GM23338 (cell line): ENCODE measurements around the gene KAZN. TPM values are rescaled to one million over a fixed set of nuclear protein-coding genes. Genes with fewer than 3 reads are reported as not detected.

Experiments
- ATAC-seq: fragments of 200-7000 bp; cut with Tn5 transposase; 3 replicates; pipeline ENCODE4 v1.9.1; 2020
- DNase-seq: peaks from one replicate; pipeline ENCODE4 v3.0.0-alpha.2; 2015; ENCODE audit warnings: low spot score
- H2AFZ ChIP-seq: fragments of 200-600 bp; sonication (generic); 2 replicates; pipeline ENCODE4 v1.8.0; 2016; ENCODE audit warnings: antibody characterized with exemption, mild to moderate bottlenecking, moderate library complexity
- H3F3A ChIP-seq: fragments of 200-600 bp; sonication (generic); replicated peaks from 2 replicates; pipeline ENCODE4 v1.8.0; 2017; ENCODE audit warnings: antibody characterized with exemption, mixed run types, low read depth
- H3K27ac ChIP-seq: fragments of 200-600 bp; sonication (generic); 2 replicates; pipeline ENCODE4 v1.6.1; 2016; ENCODE audit warnings: low read depth
- H3K27me3 ChIP-seq: fragments of 200-600 bp; sonication (generic); 2 replicates; pipeline ENCODE4 v1.8.0; 2016; ENCODE audit warnings: mild to moderate bottlenecking, mixed run types, moderate library complexity; ENCODE audit not compliant: insufficient read depth
- H3K36me3 ChIP-seq: fragments of 200-600 bp; sonication (generic); 2 replicates; pipeline ENCODE4 v1.8.0; 2016; ENCODE audit warnings: mild to moderate bottlenecking; ENCODE audit not compliant: insufficient read depth
- H3K4me1 ChIP-seq: fragments of 200-600 bp; sonication (generic); 2 replicates; pipeline ENCODE4 v1.8.0; 2016; ENCODE audit warnings: mild to moderate bottlenecking, moderate library complexity; ENCODE audit not compliant: insufficient read depth
- H3K4me2 ChIP-seq: fragments of 200-600 bp; sonication (generic); 2 replicates; pipeline ENCODE4 v1.7.1; 2017; ENCODE audit warnings: mixed run types
- H3K4me3 ChIP-seq: fragments of 200-600 bp; sonication (generic); 2 replicates; pipeline ENCODE4 v1.6.1; 2016; ENCODE audit warnings: mixed run types
- H3K79me2 ChIP-seq: fragments of 200-600 bp; sonication (generic); replicated peaks from 2 replicates; pipeline ENCODE4 v1.8.0; 2017; ENCODE audit warnings: mild to moderate bottlenecking; ENCODE audit not compliant: insufficient read depth
- H3K9me2 ChIP-seq: fragments of 200-600 bp; sonication (generic); 2 replicates; pipeline ENCODE4 v1.8.0; 2017; ENCODE audit not compliant: insufficient read depth
- H4K20me1 ChIP-seq: fragments of 200-600 bp; sonication (generic); replicated peaks from 2 replicates; pipeline ENCODE4 v1.8.0; 2017; ENCODE audit warnings: mild to moderate bottlenecking; ENCODE audit not compliant: insufficient read depth
- H3K27ac Mint-ChIP-seq: 2 replicates; pipeline ENCODE4 v1.8.0; 2020; ENCODE audit warnings: inconsistent platforms, mild to moderate bottlenecking, moderate library complexity, mixed read lengths
- H3K27me3 Mint-ChIP-seq: 3 replicates; pipeline ENCODE4 v1.8.0; 2022; ENCODE audit warnings: low read depth, mild to moderate bottlenecking, moderate library complexity, mixed read lengths, inconsistent platforms; ENCODE audit not compliant: insufficient read depth, poor library complexity
- H3K36me3 Mint-ChIP-seq: 3 replicates; pipeline ENCODE4 v1.8.0; 2021; ENCODE audit warnings: low read depth, mild to moderate bottlenecking, inconsistent platforms, moderate library complexity, mixed read lengths
- H3K4me1 Mint-ChIP-seq: 3 replicates; pipeline ENCODE4 v1.8.0; 2020; ENCODE audit warnings: mild to moderate bottlenecking, inconsistent platforms, mixed read lengths
- H3K4me3 Mint-ChIP-seq: 3 replicates; pipeline ENCODE4 v1.8.0; 2021; ENCODE audit warnings: moderate library complexity, mild to moderate bottlenecking, inconsistent platforms, mixed read lengths
- H3K9me3 Mint-ChIP-seq: 3 replicates; pipeline ENCODE4 v1.8.0; 2020; ENCODE audit warnings: moderate library complexity, mild to moderate bottlenecking, inconsistent platforms, mixed read lengths
- CREB1 ChIP-seq: fragments of 250-450 bp; sonication (Bioruptor Pico); IDR thresholded peaks from 2 replicates; pipeline ENCODE4 v1.5.0; 2020; ENCODE audit warnings: low read depth, mild to moderate bottlenecking, moderate library complexity
- EZH2phosphoT487 ChIP-seq: fragments of 200-600 bp; sonication (generic); IDR thresholded peaks from one replicate; pipeline ENCODE4 v1.8.1; 2018; ENCODE audit warnings: antibody characterized with exemption; ENCODE audit not compliant: unreplicated experiment
- POLR2AphosphoS5 ChIP-seq: IDR thresholded peaks from 2 replicates; pipeline ENCODE4 v1.6.1; 2016; ENCODE audit warnings: antibody characterized with exemption, low read depth
- ZNF114 ChIP-seq: fragments of 250-450 bp; sonication (Bioruptor Pico); IDR thresholded peaks from 2 replicates; pipeline ENCODE4 v1.5.0; 2020; ENCODE audit warnings: mild to moderate bottlenecking, moderate library complexity
- ZNF331 ChIP-seq: fragments of 250-450 bp; sonication (Bioruptor Pico); IDR thresholded peaks from 2 replicates; pipeline ENCODE4 v1.5.0; 2020; ENCODE audit warnings: low read depth, mild to moderate bottlenecking, moderate library complexity
- polyA plus RNA-seq: library from polyadenylated mRNA; unstranded; fragments of >200 nt; fragmentation: Nextera tagmentation; extraction: Ambion mirVana; gene quantifications from 2 replicates; pipeline ENCODE4 v1.2.1, GENCODE V29; 2016
- total RNA-seq: library from RNA; depleted of rRNA; stranded (reverse); fragments of >200 nt; shearing (Covaris generic); gene quantifications from 2 replicates; pipeline ENCODE4 v1.2.3, GENCODE V29; 2014
- TF ChIP-seq, protein P1 (sequence below): IDR thresholded peaks from 2 replicates; pipeline ENCODE4 v1.6.1; 2016; ENCODE audit warnings: antibody characterized with exemption
- TF ChIP-seq, protein P2 (sequence below), 2 experiments: fragments of 200-600 bp in 1 of 2; sonication (generic) in 1 of 2; conservative IDR thresholded peaks; 2 replicates each; pipeline versions ENCODE4 v1.5.1 to v1.6.1; 2016 to 2017; ENCODE audit warnings: antibody characterized with exemption in 2 of 2, low read depth in 2 of 2, mild to moderate bottlenecking in 2 of 2, moderate library complexity in 1 of 2
- TF ChIP-seq, protein P3 (sequence below): IDR thresholded peaks from one replicate; pipeline ENCODE4 v1.6.1; 2018; ENCODE audit warnings: antibody characterized with exemption; ENCODE audit not compliant: unreplicated experiment
- TF ChIP-seq, protein P4 (sequence below): fragments of 250-450 bp; sonication (Bioruptor Pico); IDR thresholded peaks from 2 replicates; pipeline ENCODE4 v1.5.0; 2020; ENCODE audit warnings: mild to moderate bottlenecking, moderate library complexity

KAZN gene
- total and polyA plus RNA-seq, 2 experiments from 2014 or later, result 9.9 to 15.0 TPM

DNA sequence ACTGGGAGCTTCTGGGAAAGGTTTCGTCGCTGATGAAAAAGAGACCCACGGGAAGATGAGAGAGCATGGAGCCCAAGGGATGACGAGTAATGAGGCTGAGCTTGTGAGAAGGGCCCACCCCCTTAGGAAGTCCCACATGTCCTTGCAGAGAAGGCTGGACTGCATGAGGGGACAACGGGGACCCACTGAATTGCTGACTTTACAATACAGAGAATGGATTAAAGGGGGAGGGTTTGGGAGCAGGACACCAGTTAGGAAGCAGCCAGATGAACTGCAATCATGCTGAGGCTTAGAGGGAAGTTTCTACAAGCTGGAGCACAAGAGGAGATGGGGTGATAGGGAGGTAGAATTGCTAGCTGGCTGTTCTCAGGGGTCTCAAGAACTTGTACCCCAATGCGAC lies 549.5 kb downstream of the KAZN start (continued):
- no peak for TF ChIP-seq ZNF331
- TF ChIP-seq, protein P1, sequence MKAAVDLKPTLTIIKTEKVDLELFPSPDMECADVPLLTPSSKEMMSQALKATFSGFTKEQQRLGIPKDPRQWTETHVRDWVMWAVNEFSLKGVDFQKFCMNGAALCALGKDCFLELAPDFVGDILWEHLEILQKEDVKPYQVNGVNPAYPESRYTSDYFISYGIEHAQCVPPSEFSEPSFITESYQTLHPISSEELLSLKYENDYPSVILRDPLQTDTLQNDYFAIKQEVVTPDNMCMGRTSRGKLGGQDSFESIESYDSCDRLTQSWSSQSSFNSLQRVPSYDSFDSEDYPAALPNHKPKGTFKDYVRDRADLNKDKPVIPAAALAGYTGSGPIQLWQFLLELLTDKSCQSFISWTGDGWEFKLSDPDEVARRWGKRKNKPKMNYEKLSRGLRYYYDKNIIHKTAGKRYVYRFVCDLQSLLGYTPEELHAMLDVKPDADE, result no peak

DNA sequence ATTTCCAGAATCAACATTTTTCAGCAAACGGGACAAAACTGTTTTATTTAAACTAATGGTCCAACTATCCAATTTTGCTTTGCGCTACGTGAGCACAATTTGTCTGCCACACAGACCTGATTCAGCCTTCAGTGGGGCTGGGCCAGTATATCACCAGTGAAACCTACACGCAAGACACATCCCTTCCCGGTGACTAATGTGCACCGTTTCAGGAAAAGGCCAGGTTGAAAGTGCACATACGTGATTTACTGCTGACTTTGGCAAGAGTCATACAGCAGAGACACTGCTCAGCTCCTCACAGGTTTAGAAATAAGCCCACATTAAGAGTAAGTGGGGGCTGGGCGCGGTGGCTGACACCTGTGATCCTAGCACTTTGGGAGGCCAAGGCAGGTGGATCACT lies 550.0 kb downstream of the KAZN start:
- peaks cover 12% of the 10 kb centered on the region for H3K27me3 Mint-ChIP-seq

More for the DNA sequence above, 550.0 kb downstream of the KAZN start:
- no peaks in the 10 kb centered on the region for H3F3A ChIP-seq
- no peaks in the 10 kb centered on the region for H3K36me3 ChIP-seq
- H3K9me2 ChIP-seq, result no peaks in the 10 kb centered on the region
- Mint-ChIP-seq H3K27ac (no peak overlapping the region), H3K4me1 (peaks cover 7% of the 10 kb centered on the region; the same call in 1 of the 3 replicates), H3K36me3 (no peaks in the 10 kb centered on the region), H3K9me3 (no peaks in the 10 kb centered on the region), H3K4me3 (no peak overlapping the region)
- peaks cover 5% of the 10 kb centered on the region; the same call in 1 of the 2 replicates for H3K4me1 ChIP-seq
- no peak overlapping the region for H2AFZ ChIP-seq
- no peak overlapping the region for H3K27ac ChIP-seq
- no peaks in the 10 kb centered on the region for H3K79me2 ChIP-seq
- ATAC-seq (no peak), DNase-seq (no peak)
- H4K20me1 ChIP-seq, result no peaks in the 10 kb centered on the region
- no peak overlapping the region for H3K4me3 ChIP-seq
- peaks cover 24% of the 10 kb centered on the region for H3K27me3 ChIP-seq
- TF ChIP-seq ZNF114 (no peak), EZH2phosphoT487 (no peak), CREB1 (CRISPR knock-in tag) (no peak), POLR2AphosphoS5 (no peak)
- TF ChIP-seq, protein P1, result no peak
- TF ChIP-seq, protein P2, sequence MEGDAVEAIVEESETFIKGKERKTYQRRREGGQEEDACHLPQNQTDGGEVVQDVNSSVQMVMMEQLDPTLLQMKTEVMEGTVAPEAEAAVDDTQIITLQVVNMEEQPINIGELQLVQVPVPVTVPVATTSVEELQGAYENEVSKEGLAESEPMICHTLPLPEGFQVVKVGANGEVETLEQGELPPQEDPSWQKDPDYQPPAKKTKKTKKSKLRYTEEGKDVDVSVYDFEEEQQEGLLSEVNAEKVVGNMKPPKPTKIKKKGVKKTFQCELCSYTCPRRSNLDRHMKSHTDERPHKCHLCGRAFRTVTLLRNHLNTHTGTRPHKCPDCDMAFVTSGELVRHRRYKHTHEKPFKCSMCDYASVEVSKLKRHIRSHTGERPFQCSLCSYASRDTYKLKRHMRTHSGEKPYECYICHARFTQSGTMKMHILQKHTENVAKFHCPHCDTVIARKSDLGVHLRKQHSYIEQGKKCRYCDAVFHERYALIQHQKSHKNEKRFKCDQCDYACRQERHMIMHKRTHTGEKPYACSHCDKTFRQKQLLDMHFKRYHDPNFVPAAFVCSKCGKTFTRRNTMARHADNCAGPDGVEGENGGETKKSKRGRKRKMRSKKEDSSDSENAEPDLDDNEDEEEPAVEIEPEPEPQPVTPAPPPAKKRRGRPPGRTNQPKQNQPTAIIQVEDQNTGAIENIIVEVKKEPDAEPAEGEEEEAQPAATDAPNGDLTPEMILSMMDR (conservative IDR thresholded peaks at IDR 0.05; ENCODE audit: low read depth in 2 of 2), result no peak
- TF ChIP-seq, protein P3, sequence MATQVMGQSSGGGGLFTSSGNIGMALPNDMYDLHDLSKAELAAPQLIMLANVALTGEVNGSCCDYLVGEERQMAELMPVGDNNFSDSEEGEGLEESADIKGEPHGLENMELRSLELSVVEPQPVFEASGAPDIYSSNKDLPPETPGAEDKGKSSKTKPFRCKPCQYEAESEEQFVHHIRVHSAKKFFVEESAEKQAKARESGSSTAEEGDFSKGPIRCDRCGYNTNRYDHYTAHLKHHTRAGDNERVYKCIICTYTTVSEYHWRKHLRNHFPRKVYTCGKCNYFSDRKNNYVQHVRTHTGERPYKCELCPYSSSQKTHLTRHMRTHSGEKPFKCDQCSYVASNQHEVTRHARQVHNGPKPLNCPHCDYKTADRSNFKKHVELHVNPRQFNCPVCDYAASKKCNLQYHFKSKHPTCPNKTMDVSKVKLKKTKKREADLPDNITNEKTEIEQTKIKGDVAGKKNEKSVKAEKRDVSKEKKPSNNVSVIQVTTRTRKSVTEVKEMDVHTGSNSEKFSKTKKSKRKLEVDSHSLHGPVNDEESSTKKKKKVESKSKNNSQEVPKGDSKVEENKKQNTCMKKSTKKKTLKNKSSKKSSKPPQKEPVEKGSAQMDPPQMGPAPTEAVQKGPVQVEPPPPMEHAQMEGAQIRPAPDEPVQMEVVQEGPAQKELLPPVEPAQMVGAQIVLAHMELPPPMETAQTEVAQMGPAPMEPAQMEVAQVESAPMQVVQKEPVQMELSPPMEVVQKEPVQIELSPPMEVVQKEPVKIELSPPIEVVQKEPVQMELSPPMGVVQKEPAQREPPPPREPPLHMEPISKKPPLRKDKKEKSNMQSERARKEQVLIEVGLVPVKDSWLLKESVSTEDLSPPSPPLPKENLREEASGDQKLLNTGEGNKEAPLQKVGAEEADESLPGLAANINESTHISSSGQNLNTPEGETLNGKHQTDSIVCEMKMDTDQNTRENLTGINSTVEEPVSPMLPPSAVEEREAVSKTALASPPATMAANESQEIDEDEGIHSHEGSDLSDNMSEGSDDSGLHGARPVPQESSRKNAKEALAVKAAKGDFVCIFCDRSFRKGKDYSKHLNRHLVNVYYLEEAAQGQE, result no peak
- TF ChIP-seq, protein P4, sequence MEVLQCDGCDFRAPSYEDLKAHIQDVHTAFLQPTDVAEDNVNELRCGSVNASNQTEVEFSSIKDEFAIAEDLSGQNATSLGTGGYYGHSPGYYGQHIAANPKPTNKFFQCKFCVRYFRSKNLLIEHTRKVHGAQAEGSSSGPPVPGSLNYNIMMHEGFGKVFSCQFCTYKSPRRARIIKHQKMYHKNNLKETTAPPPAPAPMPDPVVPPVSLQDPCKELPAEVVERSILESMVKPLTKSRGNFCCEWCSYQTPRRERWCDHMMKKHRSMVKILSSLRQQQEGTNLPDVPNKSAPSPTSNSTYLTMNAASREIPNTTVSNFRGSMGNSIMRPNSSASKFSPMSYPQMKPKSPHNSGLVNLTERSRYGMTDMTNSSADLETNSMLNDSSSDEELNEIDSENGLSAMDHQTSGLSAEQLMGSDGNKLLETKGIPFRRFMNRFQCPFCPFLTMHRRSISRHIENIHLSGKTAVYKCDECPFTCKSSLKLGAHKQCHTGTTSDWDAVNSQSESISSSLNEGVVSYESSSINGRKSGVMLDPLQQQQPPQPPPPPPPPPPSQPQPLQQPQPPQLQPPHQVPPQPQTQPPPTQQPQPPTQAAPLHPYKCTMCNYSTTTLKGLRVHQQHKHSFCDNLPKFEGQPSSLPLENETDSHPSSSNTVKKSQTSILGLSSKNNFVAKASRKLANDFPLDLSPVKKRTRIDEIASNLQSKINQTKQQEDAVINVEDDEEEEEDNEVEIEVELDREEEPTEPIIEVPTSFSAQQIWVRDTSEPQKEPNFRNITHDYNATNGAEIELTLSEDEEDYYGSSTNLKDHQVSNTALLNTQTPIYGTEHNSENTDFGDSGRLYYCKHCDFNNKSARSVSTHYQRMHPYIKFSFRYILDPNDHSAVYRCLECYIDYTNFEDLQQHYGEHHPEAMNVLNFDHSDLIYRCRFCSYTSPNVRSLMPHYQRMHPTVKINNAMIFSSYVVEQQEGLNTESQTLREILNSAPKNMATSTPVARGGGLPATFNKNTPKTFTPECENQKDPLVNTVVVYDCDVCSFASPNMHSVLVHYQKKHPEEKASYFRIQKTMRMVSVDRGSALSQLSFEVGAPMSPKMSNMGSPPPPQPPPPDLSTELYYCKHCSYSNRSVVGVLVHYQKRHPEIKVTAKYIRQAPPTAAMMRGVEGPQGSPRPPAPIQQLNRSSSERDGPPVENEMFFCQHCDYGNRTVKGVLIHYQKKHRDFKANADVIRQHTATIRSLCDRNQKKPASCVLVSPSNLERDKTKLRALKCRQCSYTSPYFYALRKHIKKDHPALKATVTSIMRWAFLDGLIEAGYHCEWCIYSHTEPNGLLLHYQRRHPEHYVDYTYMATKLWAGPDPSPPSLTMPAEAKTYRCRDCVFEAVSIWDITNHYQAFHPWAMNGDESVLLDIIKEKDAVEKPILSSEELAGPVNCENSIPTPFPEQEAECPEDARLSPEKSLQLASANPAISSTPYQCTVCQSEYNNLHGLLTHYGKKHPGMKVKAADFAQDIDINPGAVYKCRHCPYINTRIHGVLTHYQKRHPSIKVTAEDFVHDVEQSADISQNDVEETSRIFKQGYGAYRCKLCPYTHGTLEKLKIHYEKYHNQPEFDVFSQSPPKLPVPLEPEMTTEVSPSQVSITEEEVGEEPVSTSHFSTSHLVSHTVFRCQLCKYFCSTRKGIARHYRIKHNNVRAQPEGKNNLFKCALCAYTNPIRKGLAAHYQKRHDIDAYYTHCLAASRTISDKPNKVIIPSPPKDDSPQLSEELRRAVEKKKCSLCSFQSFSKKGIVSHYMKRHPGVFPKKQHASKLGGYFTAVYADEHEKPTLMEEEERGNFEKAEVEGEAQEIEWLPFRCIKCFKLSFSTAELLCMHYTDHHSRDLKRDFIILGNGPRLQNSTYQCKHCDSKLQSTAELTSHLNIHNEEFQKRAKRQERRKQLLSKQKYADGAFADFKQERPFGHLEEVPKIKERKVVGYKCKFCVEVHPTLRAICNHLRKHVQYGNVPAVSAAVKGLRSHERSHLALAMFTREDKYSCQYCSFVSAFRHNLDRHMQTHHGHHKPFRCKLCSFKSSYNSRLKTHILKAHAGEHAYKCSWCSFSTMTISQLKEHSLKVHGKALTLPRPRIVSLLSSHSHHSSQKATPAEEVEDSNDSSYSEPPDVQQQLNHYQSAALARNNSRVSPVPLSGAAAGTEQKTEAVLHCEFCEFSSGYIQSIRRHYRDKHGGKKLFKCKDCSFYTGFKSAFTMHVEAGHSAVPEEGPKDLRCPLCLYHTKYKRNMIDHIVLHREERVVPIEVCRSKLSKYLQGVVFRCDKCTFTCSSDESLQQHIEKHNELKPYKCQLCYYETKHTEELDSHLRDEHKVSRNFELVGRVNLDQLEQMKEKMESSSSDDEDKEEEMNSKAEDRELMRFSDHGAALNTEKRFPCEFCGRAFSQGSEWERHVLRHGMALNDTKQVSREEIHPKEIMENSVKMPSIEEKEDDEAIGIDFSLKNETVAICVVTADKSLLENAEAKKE (CRISPR knock-in tag), result no peak
- no peak overlapping the region for H3K4me2 ChIP-seq
